Omental fat pad (tissue), 4 donors: ENCODE measurements around the gene CRELD2. TPM values are rescaled to one million over a fixed set of nuclear protein-coding genes. Genes with fewer than 3 reads are reported as not detected.

Experiments
- ATAC-seq: fragments of 150-250 bp; one replicate; pipeline ENCODE4 v1.9.1; 2016; ENCODE audit warnings: mild to moderate bottlenecking, moderate library complexity; ENCODE audit not compliant: low FRiP score
- DNase-seq: peaks from one replicate; pipeline ENCODE4 v3.0.0-alpha.2; 2019; ENCODE audit warnings: low spot score
- CTCF ChIP-seq, 3 donors: fragments of 450-650 bp; IDR thresholded peaks; one replicate each; pipeline ENCODE4 v1.5.1; 2016 to 2017; ENCODE audit warnings: antibody characterized with exemption in 3 of 3, mild to moderate bottlenecking in 3 of 3, moderate library complexity in 2 of 3
- total RNA-seq, 4 donors: library from RNA; depleted of rRNA; stranded (reverse); fragments of >200 nt; gene quantifications; one replicate each; pipeline ENCODE4 v1.1.0, GENCODE V29; 2016

CRELD2 gene
- total RNA-seq, 4 donors from 2014 or later = 30.8 to 52.4 (median 39.8) TPM

GRCh38 chr22:49873228-49873940 is 45.0 kb upstream of the CRELD2 start:
- ATAC-seq = no peak
- no peak for TF ChIP-seq CTCF (IDR thresholded peaks at IDR 0.05)
- DNase-seq = no peak

GRCh38 chr22:49877642-49878041 is 40.8 kb upstream of the CRELD2 start:
- DNase-seq (no peak), ATAC-seq (no peak)
- TF ChIP-seq CTCF (IDR thresholded peaks at IDR 0.05) = no peak

GRCh38 chr22:49878206-49878605 is 40.2 kb upstream of the CRELD2 start:
- no peak for DNase-seq
- TF ChIP-seq CTCF (IDR thresholded peaks at IDR 0.05) = no peak

GRCh38 chr22:49879871-49880270 is 38.6 kb upstream of the CRELD2 start:
- DNase-seq (no peak), ATAC-seq (no peak)
- no peak for TF ChIP-seq CTCF (IDR thresholded peaks at IDR 0.05)

More at GRCh38 chr22:49878206-49878605, 40.2 kb upstream of the CRELD2 start:
- no peak for ATAC-seq

- ATAC-seq (no peak), DNase-seq (no peak)
- TF ChIP-seq CTCF (IDR thresholded peaks at IDR 0.05) = no peak
Measured at GRCh38 chr22:49880281-49880680, 38.2 kb upstream of the CRELD2 start.

GRCh38 chr22:49881856-49882255 is 36.6 kb upstream of the CRELD2 start:
- DNase-seq (no peak), ATAC-seq (no peak)
- no peak for TF ChIP-seq CTCF (IDR thresholded peaks at IDR 0.05)
